ENCODE measurements around the gene FOXP1. TPM values are rescaled to one million over a fixed set of nuclear protein-coding genes. Genes with fewer than 3 reads are reported as not detected.

The FOXP1 gene
- total and polyA plus RNA-seq, 2 of the 13 experiments (the other 11 are each of a cell fraction or from before 2014, with no cell fraction given): 40.4 to 59.0 TPM

GRCh38 chr3:71525391-71525790, 58.1 kb downstream of the FOXP1 start:
- Histone ChIP-seq H4K20me1 (ENCODE audit: insufficient read depth, low read length) (peaks cover 2% of the 10 kb centered on the region), H3K4me3 (replicated peaks in 1 of 3; ENCODE audit: insufficient read depth in 1 of 3, low read depth in 2 of 3, low read length in 3 of 3) (no peak overlapping the region), H3K4me1 (ENCODE audit: insufficient read depth, low read length) (no peaks in the 10 kb centered on the region), H3K36me3 (replicated peaks in 1 of 2; ENCODE audit: control insufficient read depth in 1 of 2, insufficient read depth in 2 of 2, low read length in 2 of 2) (peaks cover 2 to 13% of the 10 kb centered on the region in 2 experiments; a peak in 3 of 5 replicates), H3K9ac (ENCODE audit: insufficient read depth, low read depth, low read length) (no peak overlapping the region), H3K4me2 (ENCODE audit: low read depth, low read length) (no peak overlapping the region), H3K9me3 (ENCODE audit: low read length) (no peaks in the 10 kb centered on the region), H3K79me2 (ENCODE audit: insufficient read depth, low read length) (peaks cover 17% of the 10 kb centered on the region), H3K27me3 (ENCODE audit: control insufficient read depth in 1 of 2, insufficient read depth in 2 of 2, low read length in 2 of 2) (no peaks in the 10 kb centered on the region), H2AFZ (ENCODE audit: low read length) (no peak overlapping the region), H3K27ac (ENCODE audit: extremely low read length, insufficient read depth, low read length) (no peak overlapping the region)
- POLR2A ChIA-PET: no interaction called here
- 89% methylated on average over 3 of the region's 3 CpGs for WGBS (ENCODE audit: low lambda C conversion rate)
- ATAC-seq: no peak
- BruUV-seq (replicated peaks): no TSS peak
- intact Hi-C loops (cut with micrococcal nuclease; ENCODE audit: unreplicated experiment) (no loop called here), in situ Hi-C loops (cut with HindIII; ENCODE audit: extremely low pct_ligation_motif_present, low pct_unique_long_range_greater_than_20kb) (no loop called here)
- CTCF ChIA-PET (ENCODE audit: low intra/inter-chr PET ratio, low total read pairs): no interaction called here
- FAIRE-seq: no peak
- DNase-seq (ENCODE audit: low spot score): no peak
- TF ChIP-seq ZNF513 (CRISPR knock-in tag; conservative IDR thresholded peaks at IDR 0.05) (no peak), TARDBP (CRISPR knock-in tag; IDR thresholded peaks at IDR 0.05) (no peak), ZNF839 (CRISPR knock-in tag; IDR thresholded peaks at IDR 0.05; ENCODE audit: borderline replicate concordance) (no peak), ZNF891 (CRISPR knock-in tag; IDR thresholded peaks at IDR 0.05) (no peak), CCDC6 (CRISPR knock-in tag; IDR thresholded peaks at IDR 0.05) (no peak), TEAD3 (CRISPR knock-in tag; optimal IDR thresholded peaks at IDR 0.05; ENCODE audit: borderline replicate concordance) (no peak), TBP (CRISPR knock-in tag; IDR thresholded peaks at IDR 0.05) (no peak), ZBTB10 (CRISPR knock-in tag; IDR thresholded peaks at IDR 0.05; ENCODE audit: borderline replicate concordance) (no peak), ZNF441 (CRISPR knock-in tag; IDR thresholded peaks at IDR 0.05; ENCODE audit: borderline replicate concordance) (no peak), SP4 (CRISPR knock-in tag; IDR thresholded peaks at IDR 0.05) (no peak), MXI1 (IDR thresholded peaks at IDR 0.05; ENCODE audit: borderline replicate concordance, low read depth, low read length) (no peak), HNF4A (CRISPR knock-in tag; IDR thresholded peaks at IDR 0.05) (no peak), ZFP36L1 (CRISPR knock-in tag; IDR thresholded peaks at IDR 0.05) (no peak), ZNF318 (CRISPR knock-in tag; IDR thresholded peaks at IDR 0.05) (no peak)
